Colonic mucosa (tissue), 4 donors: ENCODE measurements around the gene CCDC38. TPM values are rescaled to one million over a fixed set of nuclear protein-coding genes. Genes with fewer than 3 reads are reported as not detected.

ENCODE experiments used
- DNase-seq: peaks from one replicate; pipeline ENCODE4 v3.0.0-alpha.2; 2020
- H3K27ac ChIP-seq: fragments of 200-600 bp; one replicate; pipeline ENCODE4 v1.8.0; 2021
- H3K27me3 ChIP-seq: fragments of 200-600 bp; one replicate; pipeline ENCODE4 v1.8.0; 2021
- H3K36me3 ChIP-seq: fragments of 200-600 bp; one replicate; pipeline ENCODE4 v1.8.0; 2021
- H3K4me1 ChIP-seq: fragments of 200-600 bp; one replicate; pipeline ENCODE4 v1.8.0; 2021; ENCODE audit warnings: mild to moderate bottlenecking
- H3K4me3 ChIP-seq: fragments of 200-600 bp; one replicate; pipeline ENCODE4 v1.8.0; 2021
- H3K9ac ChIP-seq, 2 donors: one replicate each; pipeline ENCODE4 v1.7.0; 2013; ENCODE audit warnings: control low read depth in 2 of 2, low read depth in 2 of 2, low read length in 2 of 2
- H3K9me3 ChIP-seq: fragments of 200-600 bp; one replicate; pipeline ENCODE4 v1.8.0; 2021
- intact Hi-C: fragments of 100-400 bp; cut with DNase I; formaldehyde crosslinking; loops from one replicate; pipeline ENCODE4 v1.14.1; 2022
- total RNA-seq, 2 donors: library from RNA; stranded (reverse); fragmentation: NEBNext Ultra II Directional in 1 of 2; extraction: Animal tissue kit (Norgen Biotek cat#: 25700) in 1 of 2; gene quantifications; one replicate each; pipeline ENCODE4 v1.2.1, GENCODE V29; 2021
- TF ChIP-seq, protein P1 (sequence below): fragments of 200-600 bp; IDR thresholded peaks from one replicate; pipeline ENCODE4 v1.8.0; 2022; ENCODE audit warnings: antibody characterized with exemption, mild to moderate bottlenecking
- donor health status: healthy.
- donor health status: DM: no; HTN: no; CAD: no.
- donor health status: DM: no; HTN: no; CAD: no.

The CCDC38 gene
- total RNA-seq, 2 donors from 2014 or later = not detected

- H3K4me1 ChIP-seq = no peaks in the 10 kb centered on the region
- intact Hi-C loops = no loop called here
- no peaks in the 10 kb centered on the region for H3K9me3 ChIP-seq
- H3K36me3 ChIP-seq = no peaks in the 10 kb centered on the region
- TF ChIP-seq, protein P1, sequence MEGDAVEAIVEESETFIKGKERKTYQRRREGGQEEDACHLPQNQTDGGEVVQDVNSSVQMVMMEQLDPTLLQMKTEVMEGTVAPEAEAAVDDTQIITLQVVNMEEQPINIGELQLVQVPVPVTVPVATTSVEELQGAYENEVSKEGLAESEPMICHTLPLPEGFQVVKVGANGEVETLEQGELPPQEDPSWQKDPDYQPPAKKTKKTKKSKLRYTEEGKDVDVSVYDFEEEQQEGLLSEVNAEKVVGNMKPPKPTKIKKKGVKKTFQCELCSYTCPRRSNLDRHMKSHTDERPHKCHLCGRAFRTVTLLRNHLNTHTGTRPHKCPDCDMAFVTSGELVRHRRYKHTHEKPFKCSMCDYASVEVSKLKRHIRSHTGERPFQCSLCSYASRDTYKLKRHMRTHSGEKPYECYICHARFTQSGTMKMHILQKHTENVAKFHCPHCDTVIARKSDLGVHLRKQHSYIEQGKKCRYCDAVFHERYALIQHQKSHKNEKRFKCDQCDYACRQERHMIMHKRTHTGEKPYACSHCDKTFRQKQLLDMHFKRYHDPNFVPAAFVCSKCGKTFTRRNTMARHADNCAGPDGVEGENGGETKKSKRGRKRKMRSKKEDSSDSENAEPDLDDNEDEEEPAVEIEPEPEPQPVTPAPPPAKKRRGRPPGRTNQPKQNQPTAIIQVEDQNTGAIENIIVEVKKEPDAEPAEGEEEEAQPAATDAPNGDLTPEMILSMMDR = no peak
- no peak overlapping the region for H3K4me3 ChIP-seq
- no peaks in the 10 kb centered on the region for H3K27me3 ChIP-seq
- H3K27ac ChIP-seq = no peak overlapping the region
- H3K9ac ChIP-seq = no peak overlapping the region
- DNase-seq = no peak
Observed at GRCh38 chr12:95978351-95978750, 35.9 kb upstream of the CCDC38 start.

DNA sequence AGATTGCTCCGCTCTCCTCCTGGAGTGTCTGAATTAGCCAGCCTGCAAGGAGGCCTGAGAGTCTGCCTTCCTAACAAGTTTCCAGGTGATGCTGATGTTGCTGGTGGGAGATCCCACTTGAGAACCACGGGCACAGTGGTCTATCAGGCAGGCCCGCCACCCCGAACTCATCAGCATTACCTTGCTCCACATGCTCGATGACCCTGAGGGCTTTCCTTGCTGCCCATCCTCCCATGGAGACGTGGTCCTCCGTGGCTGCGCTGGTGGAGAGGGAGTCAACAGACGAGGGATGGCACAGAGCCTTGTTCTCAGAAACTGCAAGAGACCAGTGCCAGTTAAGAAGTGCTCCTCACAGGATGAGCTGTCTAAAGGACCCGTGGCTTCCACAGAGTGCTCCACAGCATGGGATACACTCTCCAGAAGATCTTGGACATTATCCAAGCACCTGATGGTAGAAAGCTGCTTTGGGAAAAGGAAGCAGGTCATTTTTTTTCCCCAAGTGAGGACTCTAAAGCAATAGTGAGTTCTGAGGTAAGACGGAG, 35.4 kb upstream of the CCDC38 start:
- H3K4me3 ChIP-seq = no peak overlapping the region
- TF ChIP-seq, protein P1 = no peak
- no peaks in the 10 kb centered on the region for H3K9me3 ChIP-seq
- no peaks in the 10 kb centered on the region for H3K4me1 ChIP-seq
- no peak overlapping the region for H3K27ac ChIP-seq
- no peak for DNase-seq
- no peak overlapping the region for H3K9ac ChIP-seq
- no peaks in the 10 kb centered on the region for H3K36me3 ChIP-seq
- H3K27me3 ChIP-seq = no peaks in the 10 kb centered on the region
- intact Hi-C loops = no loop called here

- no peaks in the 10 kb centered on the region for H3K4me1 ChIP-seq
- TF ChIP-seq, protein P1 = no peak
- intact Hi-C loops = no loop called here
- no peaks in the 10 kb centered on the region for H3K9me3 ChIP-seq
- no peak overlapping the region for H3K4me3 ChIP-seq
- H3K9ac ChIP-seq = no peak overlapping the region
- no peak overlapping the region for H3K27ac ChIP-seq
- no peaks in the 10 kb centered on the region for H3K27me3 ChIP-seq
- DNase-seq = no peak
- H3K36me3 ChIP-seq = no peaks in the 10 kb centered on the region
Observed at GRCh38 chr12:95976416-95976832, 34.0 kb upstream of the CCDC38 start.

DNA sequence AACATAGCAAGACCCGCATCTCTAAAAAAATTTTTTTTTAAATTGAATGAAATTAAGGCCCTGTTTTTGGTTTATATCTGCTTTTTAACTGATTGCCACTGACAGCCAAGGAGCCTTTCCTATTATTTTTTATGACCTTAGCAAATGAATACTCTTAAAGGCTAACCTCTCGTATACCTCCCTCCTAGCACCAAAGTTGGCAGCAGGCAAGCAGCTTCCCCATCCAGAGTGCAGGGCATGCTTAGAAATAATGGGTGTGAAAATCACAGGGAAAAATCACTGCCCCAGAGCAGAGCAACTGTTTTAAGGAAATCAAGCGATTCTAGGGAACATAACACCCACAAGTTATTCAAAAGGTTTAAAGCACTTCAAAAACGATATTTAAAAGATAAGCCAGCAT, 33.1 kb upstream of the CCDC38 start:
- H3K9me3 ChIP-seq = no peaks in the 10 kb centered on the region
- DNase-seq = no peak
- H3K4me1 ChIP-seq = no peaks in the 10 kb centered on the region
- no peak overlapping the region for H3K27ac ChIP-seq
- no peak overlapping the region for H3K4me3 ChIP-seq
- no peaks in the 10 kb centered on the region for H3K27me3 ChIP-seq
- no peak overlapping the region for H3K9ac ChIP-seq
- intact Hi-C loops = no loop called here
- TF ChIP-seq, protein P1 = no peak
- H3K36me3 ChIP-seq = no peaks in the 10 kb centered on the region

- H3K9me3 ChIP-seq = no peaks in the 10 kb centered on the region
- no peak overlapping the region for H3K4me3 ChIP-seq
- TF ChIP-seq, protein P1 = no peak
- no peaks in the 10 kb centered on the region for H3K27me3 ChIP-seq
- no peak overlapping the region for H3K9ac ChIP-seq
- no peak for DNase-seq
- H3K36me3 ChIP-seq = no peaks in the 10 kb centered on the region
- no peaks in the 10 kb centered on the region for H3K4me1 ChIP-seq
- H3K27ac ChIP-seq = no peak overlapping the region
- intact Hi-C loops = no loop called here
Observed at GRCh38 chr12:95974358-95974757, 31.9 kb upstream of the CCDC38 start.
